ENCODE results near the gene CASS4.

The CASS4 gene

GRCh38 chr20:56440346-56441007 lies 28.4 kb downstream of the CASS4 start:
- TF ChIP-seq GATA3 (IDR thresholded peaks at IDR 0.05; ENCODE audit: low read depth, low read length): no peak
- no peak for TF ChIP-seq GATA2 (IDR thresholded peaks at IDR 0.05; ENCODE audit: low read depth, low read length)

GRCh38 chr20:56442389-56443365 lies 30.6 kb downstream of the CASS4 start:
- TF ChIP-seq GATA3 (IDR thresholded peaks at IDR 0.05; ENCODE audit: low read depth, low read length) (no peak), GATA2 (IDR thresholded peaks at IDR 0.05; ENCODE audit: low read depth, low read length) (no peak)

- TF ChIP-seq GATA3 (IDR thresholded peaks at IDR 0.05; ENCODE audit: low read depth, low read length) (no peak), GATA2 (IDR thresholded peaks at IDR 0.05; ENCODE audit: low read depth, low read length) (no peak)
Observed at GRCh38 chr20:56443654-56444540, 31.8 kb downstream of the CASS4 start.

GRCh38 chr20:56445130-56445529 lies 33.1 kb downstream of the CASS4 start:
- TF ChIP-seq GATA2 (IDR thresholded peaks at IDR 0.05; ENCODE audit: low read depth, low read length) (no peak), GATA3 (IDR thresholded peaks at IDR 0.05; ENCODE audit: low read depth, low read length) (no peak)

GRCh38 chr20:56445540-56445939 lies 33.5 kb downstream of the CASS4 start:
- TF ChIP-seq GATA2 (IDR thresholded peaks at IDR 0.05; ENCODE audit: low read depth, low read length): no peak
- no peak for TF ChIP-seq GATA3 (IDR thresholded peaks at IDR 0.05; ENCODE audit: low read depth, low read length)

- TF ChIP-seq GATA3 (IDR thresholded peaks at IDR 0.05; ENCODE audit: low read depth, low read length) (no peak), GATA2 (IDR thresholded peaks at IDR 0.05; ENCODE audit: low read depth, low read length) (no peak)
Observed at GRCh38 chr20:56447227-56447626, 35.2 kb downstream of the CASS4 start.

GRCh38 chr20:56449459-56449858 lies 37.4 kb downstream of the CASS4 start:
- no peak for TF ChIP-seq GATA2 (IDR thresholded peaks at IDR 0.05; ENCODE audit: low read depth, low read length)
- TF ChIP-seq GATA3 (IDR thresholded peaks at IDR 0.05; ENCODE audit: low read depth, low read length): no peak

- TF ChIP-seq GATA2 (IDR thresholded peaks at IDR 0.05; ENCODE audit: low read depth, low read length) (no peak), GATA3 (IDR thresholded peaks at IDR 0.05; ENCODE audit: low read depth, low read length) (no peak)
Observed at GRCh38 chr20:56451056-56451765, 39.2 kb downstream of the CASS4 start.

GRCh38 chr20:56453352-56453751 lies 41.3 kb downstream of the CASS4 start:
- TF ChIP-seq GATA2 (IDR thresholded peaks at IDR 0.05; ENCODE audit: low read depth, low read length) (no peak), GATA3 (IDR thresholded peaks at IDR 0.05; ENCODE audit: low read depth, low read length) (no peak)

GRCh38 chr20:56454754-56455153 lies 42.7 kb downstream of the CASS4 start:
- TF ChIP-seq GATA2 (IDR thresholded peaks at IDR 0.05; ENCODE audit: low read depth, low read length): no peak
- TF ChIP-seq GATA3 (IDR thresholded peaks at IDR 0.05; ENCODE audit: low read depth, low read length): no peak

- TF ChIP-seq GATA3 (IDR thresholded peaks at IDR 0.05; ENCODE audit: low read depth, low read length): no peak
- TF ChIP-seq GATA2 (IDR thresholded peaks at IDR 0.05; ENCODE audit: low read depth, low read length): no peak
Observed at GRCh38 chr20:56458206-56458821, 46.3 kb downstream of the CASS4 start.

GRCh38 chr20:56460459-56460858 lies 48.4 kb downstream of the CASS4 start:
- TF ChIP-seq GATA2 (IDR thresholded peaks at IDR 0.05; ENCODE audit: low read depth, low read length) (no peak), GATA3 (IDR thresholded peaks at IDR 0.05; ENCODE audit: low read depth, low read length) (no peak)

- no peak for TF ChIP-seq GATA2 (IDR thresholded peaks at IDR 0.05; ENCODE audit: low read depth, low read length)
- TF ChIP-seq GATA3 (IDR thresholded peaks at IDR 0.05; ENCODE audit: low read depth, low read length): no peak
Observed at GRCh38 chr20:56461576-56461975, 49.5 kb downstream of the CASS4 start.

All from SH-SY5Y (cell line).